ENCODE results near the gene C4orf33.

Gene C4orf33

DNA sequence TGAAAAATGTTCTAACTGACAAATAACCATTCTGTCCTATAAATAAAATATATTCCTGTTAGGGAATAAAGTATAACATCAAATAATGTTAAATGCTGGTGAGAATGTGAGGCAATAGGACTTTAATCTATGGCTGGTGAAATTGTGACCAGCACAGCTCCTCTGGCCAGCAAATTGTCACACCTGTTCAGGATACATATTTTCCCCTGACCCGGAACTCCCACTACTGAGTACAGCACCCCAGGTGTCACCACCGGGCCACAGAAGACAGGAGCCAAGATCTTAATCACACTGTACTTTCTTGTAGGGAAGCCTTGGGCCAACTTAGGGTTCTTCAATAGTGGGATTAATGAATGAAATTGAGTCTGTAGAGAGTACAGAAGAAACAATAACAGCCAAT is 33.2 kb downstream of the C4orf33 start:
- DNase-seq (ENCODE audit: low spot score) = no peak

DNA sequence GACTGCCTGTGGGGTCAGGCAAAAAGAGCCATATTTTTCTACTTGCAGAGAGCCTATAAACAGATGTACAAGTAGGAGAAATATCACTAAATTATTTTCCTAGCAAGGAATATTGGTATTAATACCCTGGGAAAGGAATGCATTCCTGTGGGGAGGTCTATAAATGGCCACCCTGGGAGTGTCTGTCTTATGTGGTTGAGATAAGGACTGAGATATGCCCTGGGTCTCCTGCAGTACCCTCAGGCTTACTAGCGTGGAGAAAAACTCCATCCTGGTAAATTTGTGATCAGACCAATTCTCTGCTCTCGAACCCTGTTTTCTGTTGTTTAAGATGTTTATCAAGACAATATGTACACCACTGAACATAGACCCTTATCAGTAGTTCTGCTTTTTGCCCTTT is 35.4 kb downstream of the C4orf33 start:
- DNase-seq (ENCODE audit: low spot score) = no peak

DNA sequence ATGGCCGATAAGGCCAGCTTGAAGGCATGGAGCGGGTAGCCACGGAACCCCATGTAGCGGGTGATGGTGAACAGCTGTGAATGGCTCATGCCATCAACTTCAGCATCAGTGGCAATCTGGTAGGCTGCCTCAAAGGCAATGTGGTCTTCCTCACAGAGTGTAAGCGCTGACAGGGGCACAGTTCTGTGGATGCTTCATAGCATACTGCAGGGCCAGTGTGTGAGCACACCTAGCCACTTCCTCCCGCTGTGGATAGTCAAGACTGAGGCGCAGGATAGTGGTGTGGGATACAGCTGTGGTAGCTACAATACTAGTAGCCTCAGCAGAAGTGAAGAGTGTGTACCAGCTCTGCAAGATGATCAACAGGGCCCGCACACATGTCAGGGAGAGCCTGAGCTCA is 40.5 kb downstream of the C4orf33 start:
- no peak for DNase-seq (ENCODE audit: low spot score)

DNA sequence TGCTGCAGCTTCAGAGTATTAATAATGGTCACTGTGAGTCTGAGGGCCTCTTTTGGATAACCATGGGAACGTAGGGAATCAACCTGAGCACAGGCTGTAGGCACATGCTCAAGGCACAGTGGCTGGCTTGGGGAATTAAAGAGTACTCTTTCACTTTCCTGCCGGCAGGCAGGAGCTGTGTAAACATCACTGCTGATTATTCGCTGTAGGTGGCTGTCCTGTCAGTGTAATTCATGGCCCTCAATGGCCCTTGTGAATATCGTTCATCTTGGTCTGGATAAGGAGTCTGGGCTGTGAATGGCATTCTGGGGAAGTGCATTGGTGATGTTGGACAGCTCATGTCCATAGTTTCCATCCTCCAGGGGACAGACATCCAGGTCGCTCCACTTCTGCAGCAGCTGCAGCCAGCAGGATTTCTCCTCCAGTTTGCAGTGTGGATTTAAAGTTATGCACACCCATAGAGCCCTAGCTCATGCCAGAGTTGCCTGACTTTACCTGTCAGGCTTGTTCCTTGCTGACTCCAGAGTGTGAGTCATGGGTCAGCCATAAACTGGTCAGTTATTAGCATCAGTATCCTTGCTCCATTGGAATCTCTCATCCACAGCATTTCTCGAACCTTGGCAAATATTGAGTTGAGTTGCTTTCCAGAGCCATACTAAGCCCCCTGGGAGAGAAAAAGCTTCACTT is 43.0 kb downstream of the C4orf33 start:
- DNase-seq (ENCODE audit: low spot score) = no peak

DNA sequence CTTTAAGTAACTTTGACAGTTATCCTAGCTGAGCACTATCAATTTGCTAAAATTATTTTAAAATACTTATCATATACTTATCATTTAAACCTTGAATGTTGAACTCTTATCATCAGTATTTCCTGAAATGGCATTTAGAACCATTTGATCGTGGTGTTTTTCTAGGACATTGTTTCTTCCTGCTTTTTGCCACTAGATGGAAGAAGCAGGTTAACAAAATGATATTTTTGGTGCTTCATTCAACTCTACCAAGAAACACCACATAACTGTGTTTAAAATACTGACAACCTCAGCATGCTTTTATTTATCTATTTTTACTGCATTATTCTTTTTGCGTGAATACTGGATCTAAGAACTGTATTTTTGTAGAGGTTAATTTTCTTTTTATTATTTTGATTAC is 44.6 kb downstream of the C4orf33 start:
- DNase-seq (ENCODE audit: low spot score) = no peak

DNA sequence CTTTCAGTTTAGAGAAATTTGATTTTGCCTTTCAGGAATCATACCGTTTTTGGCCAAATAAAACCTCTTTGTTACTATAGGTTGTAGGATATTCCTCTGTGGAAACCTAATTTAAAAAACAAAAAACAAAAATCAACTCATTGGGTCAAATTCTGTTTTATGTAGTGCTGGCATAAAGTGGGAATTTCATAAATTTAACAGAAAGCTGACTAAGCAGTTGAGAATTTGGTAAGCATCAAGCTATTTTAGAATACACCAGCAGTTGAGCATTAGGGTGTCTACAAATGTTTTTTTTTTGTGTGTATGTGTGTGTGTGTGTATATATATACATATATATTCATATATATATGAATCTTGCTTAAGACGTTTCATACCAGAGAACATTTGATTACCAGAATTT is 47.4 kb downstream of the C4orf33 start:
- DNase-seq (ENCODE audit: low spot score) = no peak

DNA sequence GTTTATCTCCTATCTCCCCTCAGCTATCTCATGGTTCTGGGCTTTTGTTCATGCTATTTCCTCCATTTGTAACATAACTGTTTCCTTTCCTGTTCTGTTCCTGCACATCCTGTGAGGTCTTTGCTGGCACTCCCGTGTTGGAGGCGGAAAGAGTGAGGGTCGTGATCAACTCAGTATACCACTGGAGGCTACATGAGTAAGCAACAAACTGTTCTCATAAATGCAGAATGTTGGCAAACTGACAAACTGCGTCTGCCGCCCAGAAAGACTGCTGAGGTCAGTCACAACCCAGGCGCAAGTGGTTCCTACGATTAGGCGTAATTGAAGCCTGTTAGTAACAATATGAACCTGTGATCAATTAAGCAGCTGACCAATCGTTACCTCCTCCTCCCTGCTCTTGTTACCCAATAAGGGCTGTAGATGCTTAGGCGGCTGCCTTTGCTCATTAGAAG is 48.8 kb downstream of the C4orf33 start:
- DNase-seq (ENCODE audit: low spot score) = no peak

DNA sequence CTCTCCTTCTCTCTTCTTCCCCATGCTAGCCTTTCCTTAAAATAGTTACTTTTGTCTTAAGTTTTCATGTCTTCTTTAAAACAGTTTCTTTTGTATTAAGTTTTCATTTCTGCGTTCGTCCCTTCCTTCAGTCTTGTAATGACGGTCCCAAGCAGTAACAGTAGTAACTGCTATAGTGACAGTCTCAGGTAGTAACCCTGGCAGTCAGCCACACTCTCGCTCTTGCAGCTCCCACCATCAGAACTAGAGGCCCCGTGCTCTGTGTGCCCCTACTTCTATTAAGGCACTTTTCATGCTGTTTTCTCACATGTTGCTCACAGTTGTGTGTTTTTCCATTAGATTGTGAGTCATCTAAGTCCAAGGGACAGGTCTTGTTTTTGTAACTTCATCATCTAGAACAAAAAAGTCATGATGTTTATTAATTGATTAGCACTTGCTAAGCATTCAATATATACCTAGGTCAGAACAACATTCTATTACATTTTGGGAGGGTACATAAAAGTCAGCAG is 49.3 kb downstream of the C4orf33 start:
- DNase-seq (ENCODE audit: low spot score) = no peak

DNA sequence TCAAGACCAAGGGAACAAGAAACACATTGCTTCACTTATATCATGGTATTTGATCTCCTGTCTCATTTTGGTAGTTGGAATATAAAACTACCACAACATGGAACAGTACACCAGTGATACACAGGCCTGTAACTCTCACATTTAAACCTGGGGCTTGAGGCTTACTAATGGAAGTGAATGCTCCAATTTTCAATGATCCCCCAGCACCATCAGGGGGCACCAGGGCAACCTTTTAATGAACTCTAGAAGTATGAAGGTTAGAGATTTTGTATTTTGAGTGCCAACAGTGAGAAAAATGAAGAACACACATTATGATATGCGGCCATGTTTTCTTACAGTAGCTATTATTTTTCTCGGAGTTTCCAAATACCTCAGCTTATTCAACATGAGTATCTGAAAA is 50.7 kb downstream of the C4orf33 start:
- no peak for DNase-seq (ENCODE audit: low spot score)

DNA sequence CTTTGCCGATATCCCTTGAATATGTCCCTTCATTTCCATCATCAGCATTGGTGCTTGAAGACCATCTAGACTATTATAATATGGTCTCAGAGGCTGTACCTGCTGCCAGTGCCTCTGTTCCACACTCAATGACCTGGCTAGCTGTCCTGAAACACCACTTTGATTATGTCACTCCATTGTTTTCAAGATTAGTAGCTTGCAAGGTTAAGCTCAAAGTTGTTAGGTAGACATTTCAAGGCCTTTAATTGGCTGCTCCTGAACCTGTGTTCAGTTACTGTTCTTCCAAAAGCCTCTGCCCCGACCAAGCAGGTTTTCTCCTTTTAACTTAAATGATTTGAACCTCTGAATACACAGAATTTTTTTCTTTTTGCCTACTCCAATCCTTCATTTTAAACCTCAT is 52.9 kb downstream of the C4orf33 start:
- no peak for DNase-seq (ENCODE audit: low spot score)

DNA sequence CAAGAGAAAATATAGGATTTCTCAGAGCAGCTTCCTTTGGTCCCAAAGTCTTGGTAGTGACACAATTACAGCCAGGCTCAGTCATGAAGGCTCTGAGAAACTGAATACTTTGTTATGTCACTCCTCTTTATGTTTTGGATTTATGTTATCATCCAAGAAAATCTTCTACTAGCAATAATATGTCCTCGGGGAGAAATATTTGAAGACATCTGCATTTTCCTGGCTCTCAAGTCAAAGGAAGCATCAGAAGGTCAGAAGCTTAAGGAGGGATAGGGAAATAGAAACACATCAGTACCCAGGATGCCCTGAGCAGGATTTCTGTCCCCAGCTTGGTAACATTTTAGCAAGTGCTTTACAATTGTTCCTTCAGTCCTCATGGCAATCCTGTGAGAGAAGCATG is 54.0 kb downstream of the C4orf33 start:
- DNase-seq (ENCODE audit: low spot score) = no peak

DNA sequence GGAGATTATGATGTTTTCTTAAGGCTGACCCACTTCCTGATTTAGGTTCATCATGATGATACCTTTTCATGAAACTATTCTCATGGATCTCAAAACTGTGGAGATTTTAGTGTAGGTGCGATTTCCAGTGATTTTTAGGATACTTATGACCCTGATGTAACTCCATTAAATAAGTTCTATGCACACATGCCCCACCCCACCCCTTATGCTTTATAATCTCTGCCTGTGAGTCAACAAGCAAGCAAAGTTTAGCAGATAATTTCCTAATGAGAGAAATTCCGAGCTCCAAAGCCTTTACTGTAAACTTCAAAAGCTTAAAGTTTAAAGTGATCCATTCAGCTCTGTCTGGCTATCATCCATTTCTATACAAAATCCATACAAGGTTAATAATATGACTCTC is 56.4 kb downstream of the C4orf33 start:
- DNase-seq (ENCODE audit: low spot score) = no peak

DNA sequence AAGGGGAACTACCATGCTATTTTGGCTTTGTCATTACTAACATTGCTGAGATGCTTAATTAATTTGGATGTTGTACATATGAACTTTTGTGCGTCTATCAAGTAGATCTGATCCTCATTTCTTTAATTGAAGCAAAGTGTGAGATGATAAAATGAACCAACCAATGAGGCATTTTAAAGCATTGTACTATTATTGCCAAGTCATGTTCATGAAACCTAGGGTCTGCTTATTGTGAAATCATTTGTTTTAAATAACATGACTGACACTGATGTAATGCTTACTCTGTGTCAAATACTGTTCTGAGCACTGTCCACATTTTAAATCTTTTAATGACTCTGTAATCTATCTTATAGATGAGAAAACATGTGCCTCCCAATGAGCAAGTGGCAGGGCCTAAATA is 57.7 kb downstream of the C4orf33 start:
- DNase-seq (ENCODE audit: low spot score) = no peak

DNA sequence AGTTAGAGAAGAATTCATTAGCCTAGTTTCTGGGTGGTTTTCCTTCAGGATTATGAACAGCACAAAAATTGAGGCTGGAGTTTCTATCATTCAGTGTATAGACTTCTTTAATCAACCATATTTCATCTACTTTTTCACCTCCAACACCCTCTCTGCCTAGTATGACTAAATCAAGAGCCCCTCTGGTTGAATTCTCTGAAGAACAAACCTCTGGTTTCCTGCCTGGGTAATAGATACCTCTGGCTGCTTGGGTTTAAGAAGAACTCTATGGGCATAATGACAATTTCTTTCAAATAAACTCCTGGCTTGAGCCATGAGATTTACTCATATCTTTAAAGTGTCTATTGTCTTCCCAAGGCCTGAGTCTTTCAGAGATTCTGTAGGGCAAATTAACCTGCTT is 66.5 kb downstream of the C4orf33 start:
- no peak for DNase-seq (ENCODE audit: low spot score)

DNA sequence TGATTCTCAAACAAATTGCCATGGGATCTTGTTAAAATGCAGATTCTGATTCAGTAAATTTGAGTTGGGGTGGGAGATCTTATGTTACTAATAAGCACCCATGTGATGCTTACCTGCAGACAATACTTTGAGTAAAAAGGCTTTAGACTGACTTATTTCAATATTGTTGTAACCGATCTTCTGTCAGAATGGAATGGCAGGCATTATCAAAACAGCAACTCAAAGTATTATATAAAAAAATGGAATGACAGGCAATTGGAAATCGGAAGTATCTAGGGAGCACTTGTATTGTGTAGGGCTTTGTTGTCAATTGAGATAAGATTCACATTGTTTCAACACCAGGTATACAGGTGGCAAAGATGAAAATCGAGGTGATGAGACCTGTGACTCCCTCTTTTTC is 67.5 kb downstream of the C4orf33 start:
- DNase-seq (ENCODE audit: low spot score) = no peak

DNA sequence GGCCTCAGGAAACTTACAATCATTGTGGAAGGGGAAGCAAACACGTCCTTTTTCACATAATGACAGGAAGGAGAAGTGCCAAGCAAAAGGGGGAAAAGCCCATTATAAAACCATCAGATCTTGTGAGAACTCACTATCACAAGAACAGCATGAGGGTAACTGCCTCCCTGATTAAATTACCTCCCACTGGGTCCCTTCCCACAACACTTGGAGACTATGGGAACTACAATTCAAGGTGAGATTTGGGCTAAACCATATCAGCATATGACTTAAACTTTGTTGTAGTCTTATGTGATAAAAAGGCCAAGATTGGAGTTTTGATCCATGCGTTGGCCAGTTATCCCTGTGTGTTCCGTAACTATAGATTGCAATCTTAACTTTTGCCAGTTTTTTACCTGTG is 68.3 kb downstream of the C4orf33 start:
- no peak for DNase-seq (ENCODE audit: low spot score)

Data from AG08396 (cell line).